ENCODE data around the gene FBXO11. TPM values are rescaled to one million over a fixed set of nuclear protein-coding genes. Genes with fewer than 3 reads are reported as not detected.

The FBXO11 gene
- total RNA-seq, 1 experiment from 2014 or later, result 58.9 TPM

DNA sequence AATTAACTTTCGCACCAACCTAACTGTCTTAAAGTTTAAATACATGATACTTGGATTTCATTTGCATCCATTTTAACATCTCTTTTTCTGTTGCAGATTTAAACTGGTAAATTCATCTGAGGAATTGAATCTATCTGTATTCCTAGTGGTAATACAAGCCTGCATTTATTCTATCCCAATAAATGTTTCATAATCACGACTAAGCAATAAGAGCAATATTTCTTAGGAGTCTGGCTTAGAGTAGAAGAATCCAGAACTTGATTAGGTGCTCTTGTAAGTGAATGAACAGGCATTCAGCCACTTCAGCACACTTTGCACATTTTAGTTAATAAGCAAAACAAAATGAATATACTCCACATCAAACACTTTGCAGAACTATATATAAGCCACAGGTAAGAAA is 96.4 kb downstream of the FBXO11 start:
- ATAC-seq (no peak), DNase-seq (ENCODE audit: low read depth, low spot score) (no peak)
- CTCF ChIA-PET, result no interaction called here
- TF ChIP-seq SIN3A (IDR thresholded peaks at IDR 0.05; ENCODE audit: borderline replicate concordance, insufficient read depth, low read depth, low read length) (no peak), TCF7L2 (IDR thresholded peaks at IDR 0.05; ENCODE audit: low read depth, low read length) (no peak), POLR2AphosphoS5 (IDR thresholded peaks at IDR 0.05; ENCODE audit: low read depth, low read length) (no peak)
- TF ChIP-seq, protein P1, sequence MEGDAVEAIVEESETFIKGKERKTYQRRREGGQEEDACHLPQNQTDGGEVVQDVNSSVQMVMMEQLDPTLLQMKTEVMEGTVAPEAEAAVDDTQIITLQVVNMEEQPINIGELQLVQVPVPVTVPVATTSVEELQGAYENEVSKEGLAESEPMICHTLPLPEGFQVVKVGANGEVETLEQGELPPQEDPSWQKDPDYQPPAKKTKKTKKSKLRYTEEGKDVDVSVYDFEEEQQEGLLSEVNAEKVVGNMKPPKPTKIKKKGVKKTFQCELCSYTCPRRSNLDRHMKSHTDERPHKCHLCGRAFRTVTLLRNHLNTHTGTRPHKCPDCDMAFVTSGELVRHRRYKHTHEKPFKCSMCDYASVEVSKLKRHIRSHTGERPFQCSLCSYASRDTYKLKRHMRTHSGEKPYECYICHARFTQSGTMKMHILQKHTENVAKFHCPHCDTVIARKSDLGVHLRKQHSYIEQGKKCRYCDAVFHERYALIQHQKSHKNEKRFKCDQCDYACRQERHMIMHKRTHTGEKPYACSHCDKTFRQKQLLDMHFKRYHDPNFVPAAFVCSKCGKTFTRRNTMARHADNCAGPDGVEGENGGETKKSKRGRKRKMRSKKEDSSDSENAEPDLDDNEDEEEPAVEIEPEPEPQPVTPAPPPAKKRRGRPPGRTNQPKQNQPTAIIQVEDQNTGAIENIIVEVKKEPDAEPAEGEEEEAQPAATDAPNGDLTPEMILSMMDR (IDR thresholded peaks at IDR 0.05), result no peak
- TF ChIP-seq, protein P2, sequence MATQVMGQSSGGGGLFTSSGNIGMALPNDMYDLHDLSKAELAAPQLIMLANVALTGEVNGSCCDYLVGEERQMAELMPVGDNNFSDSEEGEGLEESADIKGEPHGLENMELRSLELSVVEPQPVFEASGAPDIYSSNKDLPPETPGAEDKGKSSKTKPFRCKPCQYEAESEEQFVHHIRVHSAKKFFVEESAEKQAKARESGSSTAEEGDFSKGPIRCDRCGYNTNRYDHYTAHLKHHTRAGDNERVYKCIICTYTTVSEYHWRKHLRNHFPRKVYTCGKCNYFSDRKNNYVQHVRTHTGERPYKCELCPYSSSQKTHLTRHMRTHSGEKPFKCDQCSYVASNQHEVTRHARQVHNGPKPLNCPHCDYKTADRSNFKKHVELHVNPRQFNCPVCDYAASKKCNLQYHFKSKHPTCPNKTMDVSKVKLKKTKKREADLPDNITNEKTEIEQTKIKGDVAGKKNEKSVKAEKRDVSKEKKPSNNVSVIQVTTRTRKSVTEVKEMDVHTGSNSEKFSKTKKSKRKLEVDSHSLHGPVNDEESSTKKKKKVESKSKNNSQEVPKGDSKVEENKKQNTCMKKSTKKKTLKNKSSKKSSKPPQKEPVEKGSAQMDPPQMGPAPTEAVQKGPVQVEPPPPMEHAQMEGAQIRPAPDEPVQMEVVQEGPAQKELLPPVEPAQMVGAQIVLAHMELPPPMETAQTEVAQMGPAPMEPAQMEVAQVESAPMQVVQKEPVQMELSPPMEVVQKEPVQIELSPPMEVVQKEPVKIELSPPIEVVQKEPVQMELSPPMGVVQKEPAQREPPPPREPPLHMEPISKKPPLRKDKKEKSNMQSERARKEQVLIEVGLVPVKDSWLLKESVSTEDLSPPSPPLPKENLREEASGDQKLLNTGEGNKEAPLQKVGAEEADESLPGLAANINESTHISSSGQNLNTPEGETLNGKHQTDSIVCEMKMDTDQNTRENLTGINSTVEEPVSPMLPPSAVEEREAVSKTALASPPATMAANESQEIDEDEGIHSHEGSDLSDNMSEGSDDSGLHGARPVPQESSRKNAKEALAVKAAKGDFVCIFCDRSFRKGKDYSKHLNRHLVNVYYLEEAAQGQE (IDR thresholded peaks at IDR 0.05; ENCODE audit: insufficient read depth in 1 of 2, low read depth in 2 of 2, low read length in 1 of 2), result no peak
- POLR2A ChIA-PET, result no interaction called here
- H3K9me3 ChIP-seq (ENCODE audit: control insufficient read depth, insufficient read depth, low read depth, low read length), result no peaks in the 10 kb centered on the region
- in situ Hi-C loops (cut with HindIII; ENCODE audit: low pct_unique_long_range_greater_than_20kb, low sequenced_read_pairs), result no loop called here
- H3K27me3 ChIP-seq (ENCODE audit: control insufficient read depth, insufficient read depth, low read length), result no peaks in the 10 kb centered on the region
- H3K4me1 ChIP-seq (ENCODE audit: control insufficient read depth, insufficient read depth, low read length), result no peaks in the 10 kb centered on the region
- H3K27ac ChIP-seq (ENCODE audit: low read length), result no peak overlapping the region
- BruUV-seq (replicated peaks), result no TSS peak
- intact Hi-C loops (cut with micrococcal nuclease; ENCODE audit: unreplicated experiment), result no loop called here
- H3K36me3 ChIP-seq (ENCODE audit: control insufficient read depth, insufficient read depth, low read length), result peaks cover 65% of the 10 kb centered on the region
- H3K4me3 ChIP-seq (ENCODE audit: low read depth in 2 of 2, low read length in 2 of 2), result no peak overlapping the region

DNA sequence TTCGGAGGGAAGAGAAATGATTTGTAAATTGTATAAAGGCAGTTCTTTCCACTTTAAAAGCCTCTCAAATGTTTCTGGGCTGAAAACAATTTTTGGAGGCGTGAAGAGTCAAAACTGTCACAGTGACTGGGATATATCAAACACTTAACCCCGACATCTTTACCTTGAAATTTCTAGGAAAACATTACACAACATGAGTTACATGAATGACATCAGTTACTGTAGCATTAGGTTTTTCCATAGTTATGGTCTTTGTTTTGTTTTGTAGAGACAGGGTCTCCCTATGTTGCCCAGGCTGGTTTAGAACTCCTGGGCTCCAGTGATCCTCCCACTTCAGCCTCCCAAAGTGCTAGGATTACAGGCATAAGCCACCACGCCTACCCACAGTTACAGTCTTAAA is 97.7 kb downstream of the FBXO11 start:
- H3K4me3 ChIP-seq (ENCODE audit: low read depth in 2 of 2, low read length in 2 of 2), result no peak overlapping the region
- in situ Hi-C loops (cut with HindIII; ENCODE audit: low pct_unique_long_range_greater_than_20kb, low sequenced_read_pairs) (no loop called here), intact Hi-C loops (cut with micrococcal nuclease; ENCODE audit: unreplicated experiment) (no loop called here)
- ChIA-PET POLR2A (no interaction called here), CTCF (no interaction called here)
- no peak for ATAC-seq
- no peak overlapping the region for H3K27ac ChIP-seq (ENCODE audit: low read length)
- no peaks in the 10 kb centered on the region for H3K9me3 ChIP-seq (ENCODE audit: control insufficient read depth, insufficient read depth, low read depth, low read length)
- no peak for DNase-seq (ENCODE audit: low read depth, low spot score)
- H3K27me3 ChIP-seq (ENCODE audit: control insufficient read depth, insufficient read depth, low read length), result no peaks in the 10 kb centered on the region
- H3K36me3 ChIP-seq (ENCODE audit: control insufficient read depth, insufficient read depth, low read length), result peaks cover 71% of the 10 kb centered on the region
- BruUV-seq (replicated peaks), result no TSS peak
- H3K4me1 ChIP-seq (ENCODE audit: control insufficient read depth, insufficient read depth, low read length), result no peaks in the 10 kb centered on the region
- TF ChIP-seq POLR2AphosphoS5 (IDR thresholded peaks at IDR 0.05; ENCODE audit: low read depth, low read length) (no peak), SIN3A (IDR thresholded peaks at IDR 0.05; ENCODE audit: borderline replicate concordance, insufficient read depth, low read depth, low read length) (no peak)

DNA sequence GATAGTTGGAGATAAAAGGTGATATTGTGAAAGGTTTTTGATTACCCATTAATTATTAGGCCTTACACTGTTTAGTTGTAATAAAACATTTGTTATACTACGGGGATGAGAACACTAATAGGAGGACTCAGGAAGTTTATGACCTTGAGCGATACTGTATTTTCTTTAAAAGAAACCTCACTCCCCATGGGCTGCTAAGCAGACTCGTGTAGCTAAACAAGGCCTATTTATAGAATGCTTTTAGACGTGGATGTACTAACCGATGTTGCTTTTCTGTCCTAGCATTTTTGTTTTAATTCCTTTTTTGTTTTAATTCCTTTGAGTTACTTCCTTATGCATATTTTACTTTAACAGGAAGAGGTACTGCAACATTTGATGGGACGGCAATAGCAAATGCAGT is 100.4 kb downstream of the FBXO11 start:
- no peaks in the 10 kb centered on the region for H3K9me3 ChIP-seq (ENCODE audit: control insufficient read depth, insufficient read depth, low read depth, low read length)
- DNase-seq (ENCODE audit: low read depth, low spot score) (no peak), ATAC-seq (no peak)
- H3K27me3 ChIP-seq (ENCODE audit: control insufficient read depth, insufficient read depth, low read length), result no peaks in the 10 kb centered on the region
- no TSS peak for BruUV-seq (replicated peaks)
- in situ Hi-C loops (cut with HindIII; ENCODE audit: low pct_unique_long_range_greater_than_20kb, low sequenced_read_pairs) (no loop called here), intact Hi-C loops (cut with micrococcal nuclease; ENCODE audit: unreplicated experiment) (no loop called here)
- H3K4me1 ChIP-seq (ENCODE audit: control insufficient read depth, insufficient read depth, low read length), result no peaks in the 10 kb centered on the region
- H3K27ac ChIP-seq (ENCODE audit: low read length), result no peak overlapping the region
- H3K36me3 ChIP-seq (ENCODE audit: control insufficient read depth, insufficient read depth, low read length), result peaks cover 63% of the 10 kb centered on the region
- ChIA-PET CTCF (no interaction called here), POLR2A (interaction anchor here (0.7 kb wide), 1 partner anchor 22 kb away, joined by 3 read pairs; no protein-coding TSS in a partner anchor)
- H3K4me3 ChIP-seq (ENCODE audit: low read depth in 2 of 2, low read length in 2 of 2), result no peak overlapping the region
- TF ChIP-seq POLR2AphosphoS5 (IDR thresholded peaks at IDR 0.05; ENCODE audit: low read depth, low read length) (no peak), TCF7L2 (IDR thresholded peaks at IDR 0.05; ENCODE audit: low read depth, low read length) (no peak), SIN3A (IDR thresholded peaks at IDR 0.05; ENCODE audit: borderline replicate concordance, insufficient read depth, low read depth, low read length) (no peak)
- TF ChIP-seq, protein P1 (IDR thresholded peaks at IDR 0.05), result no peak
- TF ChIP-seq, protein P2 (IDR thresholded peaks at IDR 0.05; ENCODE audit: insufficient read depth in 1 of 2, low read depth in 2 of 2, low read length in 1 of 2), result no peak
